ENCODE measurements around the gene CITED2.

- TF ChIP-seq, protein P1, sequence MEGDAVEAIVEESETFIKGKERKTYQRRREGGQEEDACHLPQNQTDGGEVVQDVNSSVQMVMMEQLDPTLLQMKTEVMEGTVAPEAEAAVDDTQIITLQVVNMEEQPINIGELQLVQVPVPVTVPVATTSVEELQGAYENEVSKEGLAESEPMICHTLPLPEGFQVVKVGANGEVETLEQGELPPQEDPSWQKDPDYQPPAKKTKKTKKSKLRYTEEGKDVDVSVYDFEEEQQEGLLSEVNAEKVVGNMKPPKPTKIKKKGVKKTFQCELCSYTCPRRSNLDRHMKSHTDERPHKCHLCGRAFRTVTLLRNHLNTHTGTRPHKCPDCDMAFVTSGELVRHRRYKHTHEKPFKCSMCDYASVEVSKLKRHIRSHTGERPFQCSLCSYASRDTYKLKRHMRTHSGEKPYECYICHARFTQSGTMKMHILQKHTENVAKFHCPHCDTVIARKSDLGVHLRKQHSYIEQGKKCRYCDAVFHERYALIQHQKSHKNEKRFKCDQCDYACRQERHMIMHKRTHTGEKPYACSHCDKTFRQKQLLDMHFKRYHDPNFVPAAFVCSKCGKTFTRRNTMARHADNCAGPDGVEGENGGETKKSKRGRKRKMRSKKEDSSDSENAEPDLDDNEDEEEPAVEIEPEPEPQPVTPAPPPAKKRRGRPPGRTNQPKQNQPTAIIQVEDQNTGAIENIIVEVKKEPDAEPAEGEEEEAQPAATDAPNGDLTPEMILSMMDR (IDR thresholded peaks at IDR 0.05), result no peak
- no peak for TF ChIP-seq ZFX (IDR thresholded peaks at IDR 0.05; ENCODE audit: borderline replicate concordance)
Observed at GRCh38 chr6:139330306-139330705, 44.1 kb downstream of the CITED2 start.
